GM23248 (cell line): Measurements from ENCODE around the gene GABPB2.

Experiments
- EZH2 ChIP-seq: fragments of 200-600 bp; sonication (generic); IDR thresholded peaks from 2 replicates; pipeline ENCODE4 v1.6.1; 2018; ENCODE audit warnings: antibody characterized with exemption, mild to moderate bottlenecking; ENCODE audit not compliant: insufficient read depth, poor library complexity, severe bottlenecking
- EZH2phosphoT487 ChIP-seq: fragments of 200-600 bp; sonication (generic); IDR thresholded peaks from 2 replicates; pipeline ENCODE4 v1.6.1; 2018; ENCODE audit warnings: antibody characterized with exemption, moderate library complexity, mild to moderate bottlenecking, low read depth; ENCODE audit not compliant: insufficient read depth

GRCh38 chr1:151048645-151049032 lies 21.9 kb upstream of the GABPB2 start:
- TF ChIP-seq EZH2 = no peak
- no peak for TF ChIP-seq EZH2phosphoT487
